Bronchial epithelial cell (primary cell): ENCODE results near the gene S100A9. TPM values are rescaled to one million over a fixed set of nuclear protein-coding genes. Genes with fewer than 3 reads are reported as not detected.

Experiments used
- DNase-seq: peaks from one replicate; pipeline ENCODE4 v3.0.0-alpha.2; 2010; ENCODE audit warnings: low read depth
- FAIRE-seq: peaks from 2 replicates; lab custom pipeline; 2011; peaks lifted over from hg19 to GRCh38; lab: Jason Lieb, UNC
- H3K27me3 ChIP-seq: 2 replicates; pipeline ENCODE4 v1.5.1; 2011; ENCODE audit warnings: low read length; ENCODE audit not compliant: control insufficient read depth, insufficient read depth
- H3K36me3 ChIP-seq: 2 replicates; pipeline ENCODE4 v1.5.1; 2011; ENCODE audit warnings: low read length; ENCODE audit not compliant: control insufficient read depth, insufficient read depth
- H3K4me3 ChIP-seq: 2 replicates; pipeline ENCODE4 v1.5.1; 2011; ENCODE audit warnings: mild to moderate bottlenecking, low read depth, low read length, control low read depth
- CTCF ChIP-seq: IDR thresholded peaks from 2 replicates; pipeline ENCODE4 v1.5.1; 2011; ENCODE audit warnings: mild to moderate bottlenecking, moderate library complexity, low read length, control low read depth, inconsistent platforms; ENCODE audit not compliant: insufficient read depth, severe bottlenecking
- total RNA-seq: library from RNA; depleted of rRNA; stranded (reverse); fragments of >200 nt; gene quantifications from 2 replicates; pipeline ENCODE4 v1.2.1, GENCODE V29; 2014

The S100A9 gene
- total RNA-seq, 1 donor from 2014 or later: 735 TPM

GRCh38 chr1:153364766-153365666, 7.4 kb downstream of the S100A9 start:
- DNase-seq (peak; percentile 88), FAIRE-seq (peak; percentile 96)
- H3K4me3 ChIP-seq: no peak overlapping the region
- H3K27me3 ChIP-seq: no peaks in the 10 kb centered on the region
- H3K36me3 ChIP-seq: no peaks in the 10 kb centered on the region
- peak; percentile 33 for TF ChIP-seq CTCF

GRCh38 chr1:153365696-153366095, 8.0 kb downstream of the S100A9 start:
- TF ChIP-seq CTCF: no peak
- Histone ChIP-seq H3K27me3 (no peaks in the 10 kb centered on the region), H3K4me3 (no peak overlapping the region), H3K36me3 (no peaks in the 10 kb centered on the region)
- DNase-seq (no peak), FAIRE-seq (no peak)

- H3K36me3 ChIP-seq: no peaks in the 10 kb centered on the region
These were observed 8.6 kb downstream of the S100A9 start for GRCh38 chr1:153366261-153366660.

GRCh38 chr1:153367090-153367489, 9.4 kb downstream of the S100A9 start:
- DNase-seq: no peak
- FAIRE-seq: no peak
- H3K4me3 ChIP-seq: no peak overlapping the region
- H3K27me3 ChIP-seq: no peaks in the 10 kb centered on the region
- no peaks in the 10 kb centered on the region for H3K36me3 ChIP-seq
- TF ChIP-seq CTCF: no peak

More at GRCh38 chr1:153366261-153366660, 8.6 kb downstream of the S100A9 start:
- Histone ChIP-seq H3K27me3 (no peaks in the 10 kb centered on the region), H3K4me3 (no peak overlapping the region)
- no peak for DNase-seq
- no peak for FAIRE-seq
- no peak for TF ChIP-seq CTCF

- TF ChIP-seq CTCF: no peak
- Histone ChIP-seq H3K4me3 (no peak overlapping the region), H3K36me3 (no peaks in the 10 kb centered on the region), H3K27me3 (no peaks in the 10 kb centered on the region)
- FAIRE-seq (no peak), DNase-seq (no peak)
These were observed 10.8 kb downstream of the S100A9 start for GRCh38 chr1:153368495-153368894.

- H3K36me3 ChIP-seq: no peaks in the 10 kb centered on the region
- TF ChIP-seq CTCF: no peak
- DNase-seq (no peak), FAIRE-seq (no peak)
- H3K27me3 ChIP-seq: no peaks in the 10 kb centered on the region
- H3K4me3 ChIP-seq: no peak overlapping the region
These were observed 12.5 kb downstream of the S100A9 start for GRCh38 chr1:153370146-153370545.
